HG02852 (cell line): ENCODE data around the gene AGTRAP.

Experiments used
- ATAC-seq: cut with Tn5 transposase; IDR thresholded peaks from one replicate; pipeline ENCODE4 v1.9.1; 2021; ENCODE audit warnings: mild to moderate bottlenecking, moderate library complexity; ENCODE audit not compliant: unreplicated experiment

The AGTRAP gene

GRCh38 chr1:11795238-11795890, 59.4 kb downstream of the AGTRAP start:
- no peak for ATAC-seq

- no peak for ATAC-seq
These were observed 60.3 kb downstream of the AGTRAP start for GRCh38 chr1:11796036-11796828.

- no peak for ATAC-seq
These were observed 61.7 kb downstream of the AGTRAP start for GRCh38 chr1:11797525-11798216.

- ATAC-seq = no peak
These were observed 63.2 kb downstream of the AGTRAP start for GRCh38 chr1:11799099-11799498.

- no peak for ATAC-seq
These were observed 64.0 kb downstream of the AGTRAP start for GRCh38 chr1:11799896-11800295.

- no peak for ATAC-seq
These were observed 64.4 kb downstream of the AGTRAP start for GRCh38 chr1:11800391-11800755.
